Measurements from ENCODE around the gene PRAF2. TPM values are rescaled to one million over a fixed set of nuclear protein-coding genes. Genes with fewer than 3 reads are reported as not detected.

Gene PRAF2
- total RNA-seq, 2 experiments from 2014 or later, result 17.1 to 21.0 TPM

DNA sequence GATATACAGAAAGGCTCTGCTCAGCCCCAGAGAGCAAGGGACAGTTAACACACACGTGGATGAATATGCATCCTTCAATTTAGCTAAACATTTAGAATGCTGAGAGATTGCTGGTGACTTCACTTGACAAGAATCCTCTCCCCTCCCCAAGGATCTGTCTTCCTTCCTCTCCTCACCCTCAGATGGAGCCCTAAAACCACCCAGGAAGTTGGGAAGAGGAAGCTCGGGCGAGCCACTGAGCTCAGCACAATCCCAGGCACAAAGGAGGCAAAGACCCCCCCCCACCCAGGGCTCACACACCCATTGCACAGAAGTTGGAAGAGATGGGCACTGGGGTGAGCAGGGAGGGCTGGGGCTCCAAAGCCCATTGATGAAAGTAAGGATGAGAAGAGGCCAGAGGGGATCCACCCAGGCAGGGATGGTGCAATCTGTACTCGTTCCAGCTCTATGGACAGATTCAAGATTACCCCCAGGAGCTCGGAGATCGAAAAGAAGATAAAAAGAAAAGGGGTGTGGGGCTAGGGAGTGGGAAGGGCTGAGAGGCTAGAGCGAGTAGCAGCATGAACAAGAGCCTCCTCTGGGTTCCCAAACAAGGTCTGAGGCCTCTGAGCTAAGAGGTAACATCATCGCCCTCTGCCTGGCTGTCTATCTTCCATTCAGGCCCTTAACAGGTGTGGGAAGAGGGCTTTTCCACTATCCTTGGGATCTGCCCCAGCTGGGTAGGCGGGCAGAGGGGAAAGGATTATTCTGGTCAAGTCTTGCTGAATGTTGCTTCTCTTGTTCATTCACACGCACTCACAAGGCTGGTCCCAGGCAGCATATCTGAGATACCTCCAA, 31.8 kb downstream of the PRAF2 start:
- peak overlapping the region; percentile 94 for H3K27ac Mint-ChIP-seq
- H3K9me3 Mint-ChIP-seq, result no peaks in the 10 kb centered on the region
- no peaks in the 10 kb centered on the region for H3K9me3 ChIP-seq (ENCODE audit: control insufficient read depth in 1 of 2, insufficient read depth in 1 of 2, low read length in 2 of 2)
- ATAC-seq (ENCODE audit: poor library complexity) (no peak), DNase-seq (peak in 3 of 14 experiments; percentile 14 to 28 (median 25))
- H3K27ac ChIP-seq (ENCODE audit: low read depth in 1 of 2, low read length in 2 of 2), result peak overlapping the region; percentile 84 to 88
- CTCF ChIA-PET, result no interaction called here
- H3K4me3 ChIP-seq (ENCODE audit: low read length), result peak overlapping the region; percentile 66
- H3K36me3 Mint-ChIP-seq (ENCODE audit: low read depth), result peaks cover 23% of the 10 kb centered on the region
- POLR2A ChIA-PET, result interaction anchor here (1.0 to 3.1 kb wide), 7 partner anchors 38 to 468 kb away, joined by 3 to 30 read pairs (median 10); partner anchors contain the start of genes GRIPAP1, OTUD5, RBM3 and TIMM17B
- H3K27me3 Mint-ChIP-seq, result no peaks in the 10 kb centered on the region
- H3K4me3 Mint-ChIP-seq, result peak overlapping the region; percentile 96
- no peaks in the 10 kb centered on the region for H3K27me3 ChIP-seq (ENCODE audit: control insufficient read depth in 1 of 2, insufficient read depth in 2 of 2, low read length in 2 of 2)
- peaks cover 39% of the 10 kb centered on the region for H3K4me1 Mint-ChIP-seq (ENCODE audit: low read depth)
- peaks cover 21% of the 10 kb centered on the region for H3K36me3 ChIP-seq (ENCODE audit: insufficient read depth, low read length)
- TF ChIP-seq, protein P1, sequence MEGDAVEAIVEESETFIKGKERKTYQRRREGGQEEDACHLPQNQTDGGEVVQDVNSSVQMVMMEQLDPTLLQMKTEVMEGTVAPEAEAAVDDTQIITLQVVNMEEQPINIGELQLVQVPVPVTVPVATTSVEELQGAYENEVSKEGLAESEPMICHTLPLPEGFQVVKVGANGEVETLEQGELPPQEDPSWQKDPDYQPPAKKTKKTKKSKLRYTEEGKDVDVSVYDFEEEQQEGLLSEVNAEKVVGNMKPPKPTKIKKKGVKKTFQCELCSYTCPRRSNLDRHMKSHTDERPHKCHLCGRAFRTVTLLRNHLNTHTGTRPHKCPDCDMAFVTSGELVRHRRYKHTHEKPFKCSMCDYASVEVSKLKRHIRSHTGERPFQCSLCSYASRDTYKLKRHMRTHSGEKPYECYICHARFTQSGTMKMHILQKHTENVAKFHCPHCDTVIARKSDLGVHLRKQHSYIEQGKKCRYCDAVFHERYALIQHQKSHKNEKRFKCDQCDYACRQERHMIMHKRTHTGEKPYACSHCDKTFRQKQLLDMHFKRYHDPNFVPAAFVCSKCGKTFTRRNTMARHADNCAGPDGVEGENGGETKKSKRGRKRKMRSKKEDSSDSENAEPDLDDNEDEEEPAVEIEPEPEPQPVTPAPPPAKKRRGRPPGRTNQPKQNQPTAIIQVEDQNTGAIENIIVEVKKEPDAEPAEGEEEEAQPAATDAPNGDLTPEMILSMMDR (IDR thresholded peaks at IDR 0.05), result no peak
- peaks cover 42% of the 10 kb centered on the region for H3K4me1 ChIP-seq (ENCODE audit: insufficient read depth, low read length)
- intact Hi-C loops (cut with DNase I, micrococcal nuclease), result loop anchor here (2.0 to 5.0 kb wide), 10 partner anchors 33 to 235 kb away; partner anchors contain the start of genes GRIPAP1 (in 1 of the 2), OTUD5 (in 1 of the 2), PQBP1 (in 1 of the 2) and PRAF2 (in 1 of the 2)

DNA sequence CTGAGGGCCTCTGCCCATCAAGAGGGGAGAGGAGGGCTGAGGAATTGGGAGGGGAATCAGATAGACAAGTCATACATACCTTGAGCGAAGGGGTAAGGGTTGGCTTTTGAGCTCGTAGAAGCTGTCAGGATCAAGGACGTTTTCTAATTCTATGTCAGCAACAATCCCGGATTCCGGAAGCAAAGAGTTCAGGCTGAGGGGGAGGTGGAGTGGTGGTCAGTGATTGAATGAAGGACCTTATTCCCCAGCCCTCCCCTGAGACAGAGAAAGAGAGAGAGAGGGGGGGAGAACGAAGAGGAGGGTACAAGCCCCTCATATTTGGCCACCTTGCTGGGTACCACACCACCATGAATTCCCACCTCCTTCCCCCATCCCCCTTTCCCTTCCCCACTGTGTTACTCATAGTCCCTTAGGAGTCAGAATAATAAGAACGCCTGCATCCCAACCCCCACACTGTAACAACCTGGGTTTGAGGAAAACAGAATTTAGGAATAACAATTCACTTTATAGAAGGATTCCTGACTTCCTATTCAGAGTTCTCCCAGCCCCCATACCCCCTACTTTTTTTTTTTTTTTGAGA, 33.3 kb downstream of the PRAF2 start:
- no peak for DNase-seq
- ChIA-PET CTCF (interaction anchor here (1.1 kb wide), 1 partner anchor 252 kb away, joined by 3 read pairs; no protein-coding TSS in a partner anchor), POLR2A (interaction anchor here (0.7 to 2.3 kb wide), 2 partner anchors 33 to 82 kb away, joined by 3 to 12 read pairs; partner anchors contain the start of genes OTUD5 and PRAF2)
- Mint-ChIP-seq H3K27ac (peak overlapping the region; percentile 80), H3K4me1 (ENCODE audit: low read depth) (peaks cover 39% of the 10 kb centered on the region), H3K4me3 (peak overlapping the region; percentile 66), H3K36me3 (ENCODE audit: low read depth) (peaks cover 23% of the 10 kb centered on the region), H3K9me3 (no peaks in the 10 kb centered on the region), H3K27me3 (no peaks in the 10 kb centered on the region)
- intact Hi-C loops (cut with DNase I, micrococcal nuclease), result loop anchor here (2.0 to 5.0 kb wide), 6 partner anchors 37 to 233 kb away; partner anchors contain the start of genes OTUD5 (in 1 of the 2), PQBP1 (in 1 of the 2), TIMM17B (in 1 of the 2) and WDR45 (in 1 of the 2)
- TF ChIP-seq, protein P1 (IDR thresholded peaks at IDR 0.05), result no peak
- Histone ChIP-seq H3K27ac (ENCODE audit: low read depth in 1 of 2, low read length in 2 of 2) (no peak overlapping the region), H3K4me1 (ENCODE audit: insufficient read depth, low read length) (peaks cover 42% of the 10 kb centered on the region), H3K4me3 (ENCODE audit: low read length) (no peak overlapping the region), H3K36me3 (ENCODE audit: insufficient read depth, low read length) (peaks cover 22% of the 10 kb centered on the region), H3K27me3 (ENCODE audit: control insufficient read depth in 1 of 2, insufficient read depth in 2 of 2, low read length in 2 of 2) (no peaks in the 10 kb centered on the region), H3K9me3 (ENCODE audit: control insufficient read depth in 1 of 2, insufficient read depth in 1 of 2, low read length in 2 of 2) (no peaks in the 10 kb centered on the region)
- no peak for ATAC-seq (ENCODE audit: poor library complexity)

Measured in CD4-positive, alpha-beta T cell (primary cell).